GM18519 (cell line): ENCODE results near the gene EMILIN1.
"Not testable (repeated sequence)": the region's sequence is repeated elsewhere in the genome, so short reads cannot be mapped to it uniquely, and the experiment has no call there.

Experiments used
- ATAC-seq: cut with Tn5 transposase; IDR thresholded peaks from one replicate; pipeline ENCODE4 v1.9.1; 2021; ENCODE audit warnings: mild to moderate bottlenecking, moderate library complexity; ENCODE audit not compliant: unreplicated experiment, low FRiP score

Gene EMILIN1

GRCh38 chr2:27118525-27119329 is 40.3 kb downstream of the EMILIN1 start, which contains the start of gene CGREF1:
Gene CGREF1 (minus strand): TSS chr2:27119128. CDS start chr2:27104366, 14,762 bp downstream.
- ATAC-seq, result no peak

GRCh38 chr2:27119330-27119670 is 40.9 kb downstream of the EMILIN1 start:
- ATAC-seq, result not testable (repeated sequence)

GRCh38 chr2:27121906-27122305 is 43.5 kb downstream of the EMILIN1 start:
- ATAC-seq, result no peak

GRCh38 chr2:27122791-27123190 is 44.4 kb downstream of the EMILIN1 start:
- no peak for ATAC-seq

- ATAC-seq, result no peak
Measured at GRCh38 chr2:27123302-27124150, 45.1 kb downstream of the EMILIN1 start, which contains the start of gene ABHD1. Gene ABHD1 (plus strand): TSS chr2:27123815. CDS start chr2:27123949, 134 bp downstream.

GRCh38 chr2:27125104-27125503 is 46.7 kb downstream of the EMILIN1 start:
- ATAC-seq, result no peak

GRCh38 chr2:27126252-27126710 is 47.9 kb downstream of the EMILIN1 start:
- no peak for ATAC-seq

- ATAC-seq, result no peak
Measured at GRCh38 chr2:27127883-27128667, 49.7 kb downstream of the EMILIN1 start.

- no peak for ATAC-seq
Measured at GRCh38 chr2:27128668-27129571, 50.5 kb downstream of the EMILIN1 start.

- ATAC-seq, result no peak
Measured at GRCh38 chr2:27130396-27130795, 52.0 kb downstream of the EMILIN1 start.

- no peak for ATAC-seq
Measured at GRCh38 chr2:27131429-27131828, 53.0 kb downstream of the EMILIN1 start.

GRCh38 chr2:27133195-27133875 is 54.9 kb downstream of the EMILIN1 start:
- ATAC-seq, result no peak

GRCh38 chr2:27133905-27134780 is 55.7 kb downstream of the EMILIN1 start, which contains the start of gene PREB:
Gene PREB (minus strand): TSS chr2:27134636. CDS start chr2:27134421, 215 bp downstream.
- peak; percentile 72 for ATAC-seq

GRCh38 chr2:27134781-27135477 is 56.5 kb downstream of the EMILIN1 start:
- no peak for ATAC-seq

GRCh38 chr2:27135478-27135955 is 57.1 kb downstream of the EMILIN1 start:
- ATAC-seq, result no peak
